Activated gamma-delta T cell (primary cell): ENCODE results near the gene LCNL1.
"Not testable (repeated sequence)": the region's sequence is repeated elsewhere in the genome, so short reads cannot be mapped to it uniquely, and the experiment has no call there.

Source experiments
- DNase-seq: peaks from one replicate; lab custom pipeline; 2025; lab: John Stamatoyannopoulos, UW

Gene LCNL1

DNA sequence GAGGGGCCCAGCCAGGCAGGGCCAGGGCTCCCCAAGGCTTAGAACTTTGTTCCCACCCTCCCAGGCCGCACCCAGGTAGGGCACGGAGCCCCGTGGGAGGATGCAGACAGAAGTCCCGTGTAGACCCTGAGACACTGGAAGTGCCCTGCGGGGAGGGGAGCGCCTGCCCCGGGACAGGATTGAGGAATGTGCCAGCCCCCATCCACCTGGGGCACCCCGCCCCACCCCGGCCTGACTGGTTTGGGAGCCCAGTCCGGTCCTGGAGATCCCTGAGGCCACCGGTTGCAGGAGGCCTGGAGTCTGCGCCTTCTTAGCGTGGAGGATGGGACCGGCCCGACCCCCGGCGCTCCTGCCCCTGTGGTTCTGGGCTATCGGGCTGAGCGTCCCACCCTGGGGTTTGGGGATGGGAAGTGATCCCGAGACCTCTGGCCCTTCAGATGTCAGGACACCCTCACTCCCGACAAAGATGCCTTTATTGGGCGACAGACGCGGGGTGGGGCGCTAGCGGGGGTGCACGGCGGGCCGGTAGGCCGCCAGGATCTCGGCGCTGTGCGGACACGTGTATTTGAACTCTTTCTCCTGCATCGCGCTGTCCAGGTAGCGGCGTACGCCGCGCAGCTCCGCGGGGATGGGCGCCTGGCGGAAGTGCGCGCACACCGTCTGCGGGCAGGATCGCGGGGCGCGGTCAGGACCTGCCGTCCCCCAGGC is 11.5 kb downstream of the LCNL1 start:
- DNase-seq: no peak

DNA sequence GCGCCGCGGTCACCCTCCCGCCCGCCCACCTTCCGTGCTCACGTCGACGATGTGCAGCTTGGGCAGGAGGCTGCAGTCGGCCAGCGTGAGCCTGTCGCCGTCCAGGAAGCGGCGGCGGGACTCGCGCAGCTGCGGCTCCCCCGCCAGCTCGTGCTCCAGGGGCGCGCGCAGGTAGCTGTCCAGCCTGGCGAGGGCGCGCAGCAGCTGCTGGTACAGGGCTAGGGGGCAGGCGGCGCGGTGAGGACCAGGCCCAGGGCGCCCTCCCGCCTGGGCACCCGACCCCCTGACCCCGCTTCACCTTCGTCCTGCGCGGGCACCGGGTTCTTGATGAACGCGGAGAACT is 12.1 kb downstream of the LCNL1 start:
- DNase-seq: no peak

DNA sequence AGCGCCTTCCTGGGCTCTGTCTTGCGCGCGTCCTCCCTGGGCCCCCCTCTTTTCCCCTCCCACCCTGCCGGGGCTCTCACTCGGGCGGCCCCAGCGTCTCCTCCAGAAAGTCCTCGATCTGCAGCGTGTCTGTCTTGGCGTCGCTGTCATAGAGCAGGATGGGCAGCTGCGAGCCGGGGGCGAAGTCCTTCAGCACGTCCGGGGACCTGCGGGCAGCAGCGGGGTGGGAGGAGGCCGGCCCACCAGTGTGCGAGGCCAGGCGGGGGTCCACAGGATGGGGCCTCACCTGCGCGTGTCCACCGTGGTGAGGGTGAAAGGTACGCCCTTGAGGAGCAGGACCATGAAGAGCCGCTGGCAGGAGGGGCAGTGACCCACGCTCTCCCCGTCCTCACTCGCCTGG is 12.6 kb downstream of the LCNL1 start:
- DNase-seq: no peak

DNA sequence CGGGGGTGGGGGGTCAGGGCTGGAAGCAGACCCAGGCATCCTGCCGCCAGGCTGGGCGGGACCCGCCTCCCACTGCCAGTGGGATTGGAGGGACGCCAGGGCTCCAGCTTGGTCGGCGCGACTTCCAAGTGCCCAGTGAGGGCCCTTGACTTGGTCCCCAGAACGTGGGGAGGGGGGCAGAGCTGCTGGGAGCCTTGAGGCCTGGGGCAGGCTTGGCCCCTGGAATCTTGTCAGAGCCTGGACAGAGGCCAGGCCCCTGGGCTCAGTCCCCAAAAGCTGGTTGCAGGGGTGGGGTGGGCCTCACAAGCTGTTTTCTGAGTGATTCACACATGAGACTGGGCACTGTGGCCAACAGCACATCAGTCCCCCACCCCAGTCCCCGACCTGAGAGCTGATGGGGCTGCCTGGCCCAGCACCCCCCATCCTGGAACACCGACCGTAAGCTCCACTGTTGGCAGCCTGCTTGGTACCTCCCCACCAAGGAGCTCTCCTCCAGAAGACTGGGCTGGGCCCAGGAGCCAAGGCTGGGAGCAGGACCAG is 13.0 kb downstream of the LCNL1 start:
- DNase-seq: no peak

DNA sequence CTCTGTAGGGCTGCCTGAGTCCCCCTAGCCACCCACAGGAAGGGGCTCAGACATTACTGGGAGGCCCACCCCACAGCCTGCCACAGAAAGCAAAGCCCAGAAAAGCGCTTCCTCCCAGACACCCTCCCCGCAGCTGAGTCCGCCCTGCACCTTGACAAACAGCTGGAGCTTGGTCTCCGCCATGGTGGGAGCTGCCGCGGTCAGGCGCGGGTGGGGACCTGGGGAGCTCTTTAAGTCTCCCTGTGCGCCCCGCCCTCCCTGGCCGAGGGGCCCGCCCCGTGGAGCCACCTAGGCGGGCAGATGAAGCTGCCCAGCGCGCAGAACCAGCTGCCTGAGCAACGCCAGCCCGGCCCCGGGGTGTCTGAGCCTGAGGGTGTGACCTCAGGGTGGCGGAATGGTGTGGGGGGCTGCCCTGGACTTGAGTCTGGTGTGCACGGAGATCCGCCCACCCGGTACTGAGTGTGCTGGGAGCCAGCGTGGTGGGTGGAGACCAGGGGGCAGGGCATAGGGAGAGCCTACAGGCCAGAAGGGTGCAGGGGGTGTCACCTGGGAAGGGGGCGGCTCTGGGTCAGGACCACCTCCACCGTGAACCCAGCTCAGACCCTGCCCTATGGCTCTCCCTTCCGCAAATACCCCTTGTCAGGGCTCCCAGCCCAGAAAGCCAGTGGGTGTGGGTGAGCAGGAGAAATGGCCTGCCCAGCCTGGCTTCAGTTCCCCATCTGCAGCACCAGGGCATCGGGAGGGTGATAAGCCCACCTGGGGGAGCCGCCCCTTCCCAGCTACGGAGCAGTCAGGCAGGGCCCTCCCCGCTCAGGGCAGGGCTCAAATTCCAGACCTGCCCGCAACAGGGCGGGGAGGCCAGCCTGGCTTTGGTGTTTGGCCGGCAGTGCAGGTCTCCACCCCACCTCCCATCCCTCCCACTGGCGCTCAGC is 13.8 kb downstream of the LCNL1 start, which contains the start of gene CLIC3:
TSS of gene CLIC3 (minus strand) at position 208 of the 932 bp plus-strand sequence. CDS start at position 183, 25 bp downstream.
- peak; percentile 69 for DNase-seq

DNA sequence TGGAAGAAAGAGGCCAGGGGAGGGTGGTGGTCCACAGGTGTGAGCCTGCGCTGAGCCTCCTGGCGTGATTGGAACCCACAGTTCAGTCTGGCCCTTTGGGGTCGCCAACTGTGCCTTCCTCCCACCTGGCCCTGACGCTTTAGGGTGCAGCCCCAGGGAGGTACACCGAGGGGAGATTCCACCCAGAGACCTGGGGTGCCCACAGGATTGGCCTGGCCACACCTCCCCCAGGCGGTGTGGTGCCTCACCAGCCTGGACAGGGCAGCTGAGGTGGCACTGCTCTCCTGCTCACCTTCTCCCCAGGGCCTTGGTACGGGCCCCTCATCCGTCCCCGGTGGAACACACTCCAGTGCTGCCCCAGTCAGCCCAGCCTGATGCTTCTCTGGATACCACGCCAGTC is 14.6 kb downstream of the LCNL1 start:
- no peak for DNase-seq

DNA sequence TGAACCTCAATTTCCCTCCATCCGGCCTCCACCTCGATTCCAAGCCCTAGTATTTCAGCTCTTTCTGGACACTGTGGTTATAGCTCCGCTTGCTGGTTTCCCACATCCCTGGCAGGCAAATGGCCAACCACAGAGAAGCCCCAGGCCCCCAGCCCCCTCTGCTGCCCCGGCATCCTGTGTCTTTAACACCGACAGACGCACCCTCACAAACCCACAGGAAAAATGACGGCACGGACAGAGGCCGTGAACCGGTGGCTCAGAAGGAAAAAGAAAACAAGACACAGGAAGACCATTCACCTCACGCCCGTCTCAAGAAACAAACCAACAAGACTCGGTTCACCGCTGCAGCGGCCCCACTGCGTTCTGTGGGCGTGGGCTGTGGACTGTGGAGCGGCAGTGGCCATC is 15.0 kb downstream of the LCNL1 start:
- DNase-seq: peak; percentile 35

DNA sequence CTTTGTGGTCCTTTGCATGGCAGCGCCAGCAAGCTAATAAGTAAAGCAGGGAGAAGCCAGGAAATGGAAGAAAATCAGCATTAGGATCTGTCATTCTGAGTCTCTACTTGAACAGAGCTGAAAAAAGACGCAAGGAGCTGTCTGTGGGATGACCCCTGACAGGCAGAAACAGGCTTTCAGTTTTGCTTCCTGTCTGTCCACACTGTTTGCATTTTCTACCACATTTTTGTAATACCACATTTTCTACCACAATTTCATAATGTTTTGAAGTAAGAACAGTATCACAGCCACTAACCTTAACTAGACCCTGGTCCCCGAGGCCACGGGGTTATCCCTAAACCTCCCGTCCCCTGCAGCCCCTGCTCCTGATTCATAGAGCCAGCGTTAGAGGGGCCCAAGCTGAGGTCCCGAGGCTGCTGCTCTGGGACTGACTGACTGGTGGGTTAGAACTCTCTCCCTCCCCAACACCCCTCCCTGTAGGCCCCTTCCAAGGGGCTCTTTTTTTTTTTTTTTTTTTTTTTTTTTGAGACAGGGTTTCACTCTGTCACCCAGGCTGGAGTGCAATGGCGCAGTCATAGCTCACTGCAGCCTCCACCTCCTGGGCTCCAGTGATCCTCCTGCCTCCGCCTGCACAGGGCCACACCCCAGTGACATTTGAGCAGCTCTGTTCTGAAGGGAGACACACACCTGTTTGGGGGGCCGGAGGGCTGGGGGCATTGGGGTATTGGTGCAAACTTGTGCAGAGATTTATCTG is 17.6 kb downstream of the LCNL1 start:
- DNase-seq: no peak

DNA sequence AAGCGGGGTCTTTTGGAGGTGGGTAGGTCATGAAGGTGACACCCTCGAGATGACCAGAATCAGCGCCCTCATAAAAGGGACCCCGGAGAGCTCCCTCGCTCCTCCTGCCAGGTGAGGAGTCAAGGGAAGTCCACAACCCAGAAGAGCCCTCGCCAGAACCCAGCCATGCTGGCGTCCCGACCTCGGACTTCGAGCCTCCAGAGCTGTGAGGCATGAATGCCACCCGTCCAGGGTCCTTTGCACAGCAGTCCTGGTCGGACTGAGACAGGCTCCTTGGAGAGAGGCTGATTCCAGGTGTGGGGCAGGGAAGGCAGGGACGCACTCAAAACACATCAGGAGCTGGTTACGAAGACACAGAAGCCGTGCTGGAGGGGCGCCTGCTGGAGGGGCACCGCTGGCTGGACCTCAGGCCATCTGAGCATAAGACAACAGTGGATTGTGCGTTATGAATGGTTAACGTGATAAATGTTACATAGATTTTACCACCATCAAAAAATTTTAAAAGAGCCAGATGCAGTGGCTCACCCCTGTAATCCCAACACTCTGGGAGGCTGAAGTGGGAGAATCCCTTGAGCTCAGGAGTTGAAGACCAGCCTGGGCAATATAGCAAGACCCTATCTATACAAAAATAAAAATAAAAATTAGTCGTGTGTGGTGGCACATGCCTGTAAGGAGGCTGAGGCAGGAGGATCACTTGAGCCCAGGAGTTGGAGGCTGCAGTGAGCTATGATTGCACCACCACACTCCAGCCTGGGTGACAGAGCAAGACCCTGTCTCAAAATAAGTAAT is 19.3 kb downstream of the LCNL1 start:
- no peak for DNase-seq

DNA sequence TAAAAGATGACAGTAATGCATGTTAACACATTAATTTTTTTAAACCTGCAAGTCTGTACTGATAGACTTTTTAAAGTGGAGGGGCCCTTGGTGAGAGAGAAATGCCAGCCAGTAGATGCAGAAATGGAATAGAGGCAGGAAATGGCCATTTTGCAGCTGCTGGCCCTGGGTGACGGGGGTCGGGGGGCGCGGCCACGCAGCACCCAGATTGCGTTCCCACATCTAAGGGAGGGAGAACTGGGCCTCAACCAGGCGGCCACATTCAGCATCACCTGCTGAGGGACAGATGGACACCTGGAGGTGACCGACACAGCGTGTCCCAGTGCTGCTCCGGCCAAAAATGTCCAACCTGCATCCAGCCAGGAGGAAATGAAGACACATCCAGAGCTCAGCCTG is 19.9 kb downstream of the LCNL1 start:
- DNase-seq: no peak

DNA sequence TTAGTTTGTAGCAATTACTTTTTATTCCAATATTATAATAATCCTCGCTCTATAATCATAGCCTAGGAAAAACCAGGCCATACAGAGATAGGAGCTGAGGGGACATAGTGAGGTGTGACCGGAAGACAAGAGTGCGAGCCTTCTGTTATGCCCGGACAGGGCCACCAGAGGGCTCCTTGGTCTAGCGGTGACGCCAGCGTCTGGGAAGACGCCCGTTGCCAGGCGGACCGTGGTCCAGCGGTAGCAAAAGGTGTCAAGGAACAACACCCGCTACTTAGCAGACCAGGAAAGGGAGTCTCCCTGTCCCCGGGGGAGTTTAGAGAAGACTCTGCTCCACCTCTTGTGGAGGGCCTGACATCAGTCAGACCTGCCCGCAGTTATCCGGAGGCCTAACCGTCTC is 21.5 kb downstream of the LCNL1 start:
- not testable (repeated sequence) for DNase-seq

DNA sequence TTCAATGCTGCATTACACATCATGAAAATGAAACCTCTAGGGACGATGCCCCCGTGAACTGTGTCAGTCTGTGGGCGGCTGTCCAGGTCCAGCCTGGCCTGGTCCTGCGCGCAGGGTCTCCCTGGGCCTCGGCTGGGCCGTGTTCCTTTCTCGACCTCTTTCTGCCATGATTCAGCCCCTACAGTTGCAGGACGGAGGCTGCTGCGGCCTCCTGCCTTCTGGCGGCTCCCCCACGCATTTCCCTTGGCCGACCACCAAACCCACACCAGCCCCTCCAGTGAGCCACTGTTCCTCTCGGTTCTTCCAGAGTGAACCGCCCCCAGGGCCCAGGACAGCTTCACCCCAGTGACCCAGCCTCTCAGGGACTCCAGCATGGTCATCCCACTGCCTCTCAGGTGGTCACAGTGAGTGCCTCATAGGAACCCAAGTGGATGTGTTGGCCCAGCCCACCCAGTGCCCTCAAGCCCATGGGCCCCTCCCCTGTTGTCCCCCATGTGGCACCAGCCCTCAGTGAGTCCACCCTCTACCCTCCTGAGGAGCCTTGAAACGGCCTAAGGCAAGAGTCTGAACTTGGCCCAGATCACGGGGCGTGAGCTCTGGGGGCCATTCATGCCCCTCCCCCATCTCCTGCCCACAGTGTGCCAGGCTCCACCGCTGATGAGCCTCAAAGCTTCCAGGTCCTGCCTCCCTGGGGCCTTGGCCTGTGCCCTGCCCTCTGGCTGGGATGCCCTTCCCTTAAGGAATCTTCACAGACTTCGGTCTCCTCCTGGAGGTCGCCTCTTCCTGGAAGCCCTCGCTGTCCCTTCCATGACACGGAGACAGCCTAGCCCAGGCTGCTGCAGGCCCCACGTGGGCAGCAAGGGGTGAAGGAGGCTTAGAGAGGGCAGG is 23.6 kb downstream of the LCNL1 start:
- no peak for DNase-seq

DNA sequence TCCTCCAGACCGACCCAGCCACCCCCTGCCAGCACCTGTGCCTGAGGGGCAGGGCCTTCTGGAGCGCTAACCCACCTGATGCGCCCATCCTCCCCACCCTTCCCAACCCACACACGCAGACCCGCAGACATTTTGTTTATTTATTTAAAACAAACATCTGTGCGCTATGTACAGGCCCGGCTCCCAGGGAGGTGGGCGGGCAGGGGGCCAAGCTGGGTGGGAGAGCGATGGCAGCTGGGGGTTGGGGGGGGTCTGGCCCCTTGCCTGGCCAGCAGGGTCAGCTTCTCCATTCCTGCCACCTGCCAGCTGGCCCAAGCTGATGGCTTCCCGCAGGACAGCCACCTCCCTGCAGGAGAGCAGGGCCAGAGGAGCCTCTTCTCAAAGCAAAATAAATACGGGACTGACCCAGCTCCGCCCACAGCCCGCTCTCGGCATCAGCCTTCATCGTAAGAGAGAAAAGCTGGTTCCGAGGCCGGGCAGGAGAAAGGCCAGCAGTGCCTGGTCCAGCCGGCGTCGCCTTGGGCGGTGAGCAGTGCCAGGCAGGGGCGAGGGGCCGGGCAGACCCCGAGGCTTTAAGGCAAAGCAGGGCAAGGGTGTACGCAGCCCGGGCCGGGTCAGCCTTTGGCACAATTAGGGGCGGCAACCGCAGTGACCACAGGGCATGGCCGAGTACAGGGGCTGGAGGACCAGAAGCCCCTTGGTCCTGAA is 24.5 kb downstream of the LCNL1 start:
- DNase-seq: no peak

DNA sequence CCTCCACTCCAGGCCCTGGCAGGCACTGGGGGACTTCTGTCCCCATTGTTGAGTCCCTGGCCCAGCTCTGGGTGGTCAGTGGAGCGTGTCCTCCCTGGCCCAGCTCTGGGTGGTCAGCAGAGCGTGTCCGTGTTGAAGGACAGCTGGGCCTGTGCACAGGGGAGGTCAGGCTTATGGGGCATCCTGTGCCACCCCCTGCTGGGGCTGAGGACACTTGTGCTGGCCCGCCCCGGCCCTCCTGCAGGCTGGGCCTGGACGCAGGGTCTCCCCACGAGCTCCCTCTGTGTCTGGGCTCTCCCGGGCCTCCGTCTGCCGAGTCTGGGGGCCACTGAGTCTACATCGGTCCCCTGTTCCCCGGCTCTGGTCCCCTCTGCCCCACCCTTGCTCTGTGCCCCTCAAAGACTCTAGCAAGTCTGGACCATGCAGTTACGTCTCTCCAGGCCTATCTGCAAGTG is 25.1 kb downstream of the LCNL1 start:
- DNase-seq: no peak

DNA sequence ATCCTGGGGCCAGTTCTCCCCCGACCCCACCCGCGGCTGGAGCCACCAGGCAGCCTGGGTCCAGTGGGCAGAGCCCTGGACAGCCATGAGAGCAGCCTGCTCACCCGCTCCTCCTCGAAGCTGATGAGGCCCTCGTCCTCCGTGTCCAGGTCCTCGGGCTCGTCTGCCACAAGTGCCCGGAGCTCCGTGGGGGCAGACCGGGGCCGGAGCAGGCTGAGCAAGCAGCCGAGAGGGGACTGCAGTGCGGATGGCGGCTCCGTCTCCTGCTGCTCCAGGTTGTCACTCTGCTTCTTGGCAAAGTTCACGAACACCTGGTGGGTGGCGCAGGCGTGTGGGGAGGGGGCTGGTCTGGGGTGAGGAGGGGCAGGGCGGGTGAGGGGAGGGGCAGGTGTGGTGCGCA is 25.5 kb downstream of the LCNL1 start:
- no peak for DNase-seq

DNA sequence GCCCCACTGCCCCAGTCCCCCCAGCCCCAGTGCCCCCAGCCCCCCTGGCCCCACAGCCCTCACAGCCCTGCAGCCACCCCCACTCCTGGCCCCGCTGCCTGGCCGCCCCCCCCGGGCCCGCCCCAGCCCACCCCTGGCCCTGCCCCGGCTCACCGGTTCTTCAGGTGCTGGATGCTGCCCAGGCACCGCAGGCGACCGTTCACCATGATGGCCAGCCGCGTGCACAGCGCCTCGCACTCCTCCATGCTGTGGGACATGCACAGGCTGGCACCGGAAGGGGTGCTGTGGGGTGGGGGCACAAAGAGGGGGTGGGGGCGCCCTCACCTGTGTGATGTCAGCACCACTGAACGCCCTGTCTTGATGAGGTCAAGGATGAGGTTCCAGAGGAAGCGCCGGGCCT is 26.4 kb downstream of the LCNL1 start:
- no peak for DNase-seq

DNA sequence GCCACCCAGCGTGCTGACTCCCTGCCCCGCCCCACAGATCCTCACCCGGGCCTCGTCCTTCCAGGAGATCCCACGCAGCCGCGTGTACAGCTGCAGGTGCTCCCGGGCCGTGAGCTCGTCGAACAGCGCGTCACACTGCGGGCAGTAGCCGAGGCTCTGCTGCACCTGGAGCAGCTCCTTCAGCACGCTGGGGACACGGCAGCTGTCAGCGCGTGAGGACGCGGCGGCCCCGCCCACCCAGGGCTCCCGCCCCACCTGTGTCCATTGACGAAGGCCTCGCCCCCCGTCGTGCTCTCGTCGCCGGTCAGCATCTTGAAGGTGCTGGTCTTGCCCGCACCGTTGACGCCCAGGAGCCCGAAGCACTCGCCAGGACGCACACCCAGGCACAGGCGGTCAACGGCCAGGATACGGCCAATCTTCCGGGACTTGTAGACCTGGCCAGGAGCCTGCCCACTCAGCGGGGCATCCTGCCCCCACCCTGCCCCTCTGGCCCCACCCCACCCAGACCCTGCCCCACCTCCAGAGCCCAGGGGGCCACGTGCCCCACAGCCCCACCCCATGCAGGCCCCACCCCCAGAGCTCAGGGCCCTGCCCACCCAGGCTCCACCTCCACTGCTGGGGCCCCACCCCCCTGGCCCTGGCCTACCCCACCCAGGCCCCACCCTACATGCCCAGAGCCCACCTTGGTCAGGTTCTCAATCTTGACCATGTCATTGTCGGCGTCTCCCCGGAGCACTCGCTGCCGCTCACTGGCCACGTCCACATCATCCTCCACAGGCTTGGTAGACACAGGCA is 27.3 kb downstream of the LCNL1 start:
- DNase-seq: no peak

DNA sequence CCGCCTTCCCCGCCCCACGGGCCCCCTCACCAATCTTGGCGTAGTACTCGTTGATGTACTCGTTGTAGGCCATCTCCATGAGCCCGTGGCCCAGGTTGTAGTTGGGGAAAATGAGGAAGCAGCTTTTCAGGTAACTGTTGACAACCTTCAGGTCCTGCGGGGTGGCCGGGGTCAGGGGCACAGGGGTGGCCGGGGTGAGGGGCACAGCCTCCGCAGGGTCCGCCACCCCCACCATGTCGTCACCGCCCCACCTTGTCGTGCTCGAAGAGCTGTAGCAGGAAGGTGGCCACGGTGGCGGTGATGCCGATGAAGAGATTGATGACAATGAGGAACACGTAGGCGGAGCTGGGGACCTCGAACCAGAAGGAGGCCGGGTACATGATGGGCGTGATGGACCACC is 28.4 kb downstream of the LCNL1 start:
- DNase-seq: no peak
